ENCODE measurements around the gene PCSK6.

GRCh38 chr15:101452572-101452971 lies 36.9 kb downstream of the PCSK6 start:
- TF ChIP-seq GATA3 (IDR thresholded peaks at IDR 0.05; ENCODE audit: low read depth, low read length) (no peak), GATA2 (IDR thresholded peaks at IDR 0.05; ENCODE audit: low read depth, low read length) (peak; percentile 55)
